Stromal cell of bone marrow (primary cell): ENCODE data around the gene ZBTB33.

ENCODE experiments used
- DNase-seq: peaks from one replicate; pipeline ENCODE4 v3.0.0-alpha.2; 2012; ENCODE audit warnings: low read depth

The ZBTB33 gene

DNA sequence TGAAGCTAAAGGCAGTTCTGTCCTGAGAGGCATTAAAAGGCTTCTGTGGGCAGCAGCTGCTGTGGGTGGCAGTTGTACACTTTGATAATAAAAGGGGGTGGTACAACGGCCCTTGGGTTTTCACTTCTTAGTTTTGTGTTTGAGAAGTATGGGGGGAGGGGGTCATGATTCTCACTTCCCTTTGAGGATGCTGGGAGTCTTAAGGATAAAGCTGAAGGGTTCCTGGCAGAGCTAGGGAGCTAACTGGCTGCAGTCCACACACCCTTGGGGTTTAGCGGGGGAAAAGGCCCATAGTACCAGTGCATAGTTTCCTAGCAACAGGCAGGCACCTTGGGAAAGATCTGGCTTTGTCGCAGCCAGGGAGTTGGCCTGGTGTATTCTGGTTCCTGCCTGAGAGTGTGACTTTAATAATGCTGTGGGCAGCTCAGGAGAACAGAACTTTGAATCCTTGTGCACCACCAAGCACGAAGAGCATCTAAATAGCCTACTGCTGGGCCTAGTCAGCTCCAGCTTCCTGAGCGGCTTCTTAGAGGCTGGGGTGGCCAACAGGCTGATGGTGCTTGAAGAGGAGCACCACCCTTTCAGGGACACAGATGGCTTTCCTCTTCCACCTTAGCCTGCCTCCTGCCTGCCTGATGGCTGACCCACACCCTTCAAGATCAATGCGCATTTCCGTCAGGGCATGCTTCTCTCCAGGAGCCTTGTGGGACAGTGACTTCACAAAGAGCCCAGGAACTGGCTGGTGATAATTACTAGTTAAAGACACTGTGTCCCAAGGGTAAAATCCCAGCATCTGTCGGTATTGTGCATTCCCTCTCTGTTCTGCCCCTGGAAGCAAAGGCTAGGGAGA lies 12.5 kb downstream of the ZBTB33 start:
- DNase-seq = no peak

DNA sequence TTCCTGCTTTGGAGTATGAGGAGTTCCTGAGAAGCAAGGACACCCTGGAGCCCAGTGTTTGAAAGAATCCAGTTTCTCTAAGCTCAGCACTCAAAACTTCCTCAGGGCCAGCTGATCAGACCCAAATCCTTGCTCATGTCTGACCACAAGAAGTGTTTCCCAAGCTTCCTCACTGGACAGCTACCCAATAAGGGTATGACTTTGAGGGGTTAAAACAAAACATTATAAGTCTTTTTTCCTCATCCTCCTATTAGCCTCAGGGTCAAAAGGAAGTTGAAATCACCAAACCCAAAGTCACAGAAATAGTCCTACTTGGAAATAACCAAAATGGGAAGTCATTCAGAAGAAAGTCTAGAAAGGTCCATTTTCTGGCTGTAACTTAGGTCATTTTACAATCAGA lies 13.7 kb downstream of the ZBTB33 start:
- no peak for DNase-seq

DNA sequence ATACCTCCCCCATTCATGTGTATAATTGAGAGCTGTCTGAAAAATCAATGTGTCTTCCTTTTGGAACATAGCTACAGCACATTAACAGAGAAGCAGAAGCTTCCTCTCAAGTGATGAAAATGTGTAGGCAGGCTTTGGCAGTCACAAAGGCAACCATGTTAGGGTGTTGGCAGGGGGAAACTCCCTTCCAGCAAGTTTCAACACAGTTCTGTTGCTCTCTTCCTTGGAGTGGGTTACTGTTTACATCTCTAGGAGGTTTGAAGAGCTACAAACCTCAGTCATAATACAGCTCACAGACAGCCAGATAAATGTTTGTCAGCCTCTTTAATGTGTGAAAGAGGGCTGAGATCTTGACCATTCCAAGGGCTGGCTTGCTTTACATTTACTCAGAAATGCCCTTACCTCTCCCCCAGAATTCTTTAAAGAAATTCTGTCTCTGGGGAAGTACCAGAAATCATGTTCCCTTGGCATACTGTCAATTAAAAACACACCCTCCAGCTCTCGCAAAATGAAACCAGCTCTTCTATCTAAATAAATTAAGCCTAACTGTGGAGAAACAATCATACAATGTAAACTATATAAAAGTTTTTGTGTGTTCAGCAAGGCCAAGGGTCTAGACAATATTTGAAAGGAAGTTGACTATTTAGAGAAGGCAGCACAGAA lies 18.9 kb downstream of the ZBTB33 start:
- DNase-seq = no peak

DNA sequence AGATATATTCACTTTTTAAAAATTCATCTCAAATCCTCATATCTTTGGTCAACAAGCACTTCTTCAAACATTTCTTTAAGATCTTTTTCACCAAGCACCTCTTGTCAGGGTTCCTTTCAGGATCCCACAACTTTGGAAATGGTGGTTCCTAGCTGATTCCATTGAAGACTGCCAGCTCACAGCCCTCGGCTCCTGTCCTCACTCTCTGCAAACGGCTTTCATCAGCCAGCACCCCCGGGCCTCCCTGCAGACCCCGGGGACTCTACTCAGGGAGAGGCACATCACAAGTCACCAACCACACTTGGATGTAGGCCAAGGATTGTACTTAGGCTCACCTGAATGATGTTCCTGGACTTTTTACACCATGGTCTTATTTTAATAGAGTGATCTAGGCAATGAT lies 20.0 kb downstream of the ZBTB33 start:
- DNase-seq = no peak

DNA sequence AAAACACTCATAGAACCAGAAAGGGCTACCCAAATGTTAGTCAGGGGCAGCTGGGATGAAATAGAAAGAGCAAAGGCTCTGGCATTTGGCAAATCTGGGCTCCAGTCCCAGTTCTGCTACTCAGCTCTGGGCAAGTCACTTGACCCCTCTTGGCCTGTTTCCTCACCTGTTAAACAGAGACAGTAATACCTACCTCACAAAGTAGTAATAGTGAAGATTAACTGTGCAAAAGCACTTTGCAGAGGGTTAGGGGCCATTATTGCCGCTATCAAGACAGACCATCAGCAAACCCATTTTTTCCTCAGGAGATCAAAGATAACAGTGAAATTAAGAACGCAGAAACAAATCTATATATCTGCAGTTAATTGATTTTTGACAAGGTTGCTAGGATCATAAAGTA lies 20.6 kb downstream of the ZBTB33 start:
- DNase-seq = no peak

DNA sequence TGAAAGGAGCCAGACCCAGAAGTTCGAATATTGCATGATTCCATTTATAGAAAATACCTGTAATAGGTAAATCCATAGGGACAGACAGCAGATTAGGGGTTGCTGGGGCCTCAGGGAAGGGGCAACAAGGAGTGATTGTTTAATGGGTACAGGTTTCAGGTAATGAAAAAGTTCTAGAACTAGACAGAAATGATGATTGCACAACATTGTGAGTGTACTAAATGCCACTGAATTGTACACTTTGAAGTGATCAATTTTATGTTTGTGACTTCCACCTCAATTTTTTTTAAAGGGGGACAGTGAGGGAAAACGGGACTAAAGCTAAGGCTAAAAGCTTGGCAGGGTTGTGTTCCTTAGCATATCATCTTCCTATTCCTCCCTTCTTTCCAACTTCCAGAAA lies 23.5 kb downstream of the ZBTB33 start:
- no peak for DNase-seq

DNA sequence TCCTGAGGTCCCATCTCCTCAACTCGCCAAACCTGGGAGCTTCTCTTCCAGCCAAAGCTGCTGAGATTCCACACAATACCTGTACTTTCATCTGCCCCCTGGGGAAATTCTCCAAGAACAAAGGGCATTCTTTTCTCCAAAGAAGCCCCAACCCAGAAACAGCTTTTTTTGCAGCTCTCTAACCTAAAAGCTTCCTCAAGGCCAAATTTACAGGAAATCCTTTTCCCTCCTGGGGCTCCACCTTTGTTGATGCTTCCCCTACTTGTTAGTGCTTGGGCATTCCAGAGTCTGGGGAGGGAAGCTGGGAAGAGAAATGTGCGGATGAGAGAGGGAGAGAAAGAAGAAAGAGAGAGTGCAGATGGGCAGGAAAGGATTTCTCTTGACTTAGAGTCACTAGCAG lies 24.3 kb downstream of the ZBTB33 start:
- DNase-seq = no peak

DNA sequence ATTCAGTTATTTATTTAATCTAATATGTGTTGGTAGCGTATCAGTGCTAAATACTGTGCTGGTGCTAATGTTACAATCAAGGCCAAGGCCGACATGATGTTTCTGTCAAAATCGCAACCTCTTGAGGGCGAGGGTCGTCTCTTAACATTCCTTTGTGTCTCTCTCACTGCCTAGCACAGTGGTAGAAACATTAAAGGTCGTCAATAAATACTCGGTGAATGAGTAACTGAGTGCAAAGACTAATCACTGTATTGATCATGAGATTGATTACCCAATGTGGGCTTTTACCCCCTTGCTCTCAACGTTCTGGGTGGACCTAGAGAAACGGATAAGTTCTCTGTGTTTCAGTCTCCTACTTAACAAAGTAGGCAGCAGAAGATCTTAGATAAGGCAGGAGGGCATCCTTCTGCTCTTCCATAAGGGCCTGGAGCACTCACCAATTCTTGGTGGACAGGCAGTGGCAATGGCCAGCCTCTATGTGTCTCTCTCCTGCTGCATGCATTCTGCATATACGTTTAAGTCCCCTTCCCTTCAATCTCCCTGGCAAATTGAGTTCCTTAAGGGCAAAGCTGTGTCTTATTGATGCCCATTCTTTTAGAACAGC lies 30.5 kb downstream of the ZBTB33 start:
- DNase-seq = no peak

DNA sequence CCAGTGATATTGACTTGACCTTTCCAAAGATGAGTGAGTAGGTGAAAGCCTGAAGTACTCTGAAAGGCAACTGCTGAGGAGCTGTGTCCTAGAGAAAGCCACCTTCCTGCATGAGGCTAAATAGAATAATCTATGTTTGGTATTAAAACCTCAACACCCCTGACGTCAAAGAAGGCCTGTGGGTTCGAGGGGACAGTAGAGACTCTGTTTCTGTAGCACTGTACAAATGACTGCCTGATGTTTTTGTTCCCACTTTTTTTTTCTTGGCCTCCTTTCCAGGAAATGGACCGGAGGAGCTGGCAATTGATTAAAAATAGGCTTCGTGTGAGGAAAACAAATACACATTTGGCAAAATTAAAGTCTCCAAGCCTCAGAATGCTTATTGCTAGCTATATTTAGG lies 31.1 kb downstream of the ZBTB33 start:
- DNase-seq = no peak

DNA sequence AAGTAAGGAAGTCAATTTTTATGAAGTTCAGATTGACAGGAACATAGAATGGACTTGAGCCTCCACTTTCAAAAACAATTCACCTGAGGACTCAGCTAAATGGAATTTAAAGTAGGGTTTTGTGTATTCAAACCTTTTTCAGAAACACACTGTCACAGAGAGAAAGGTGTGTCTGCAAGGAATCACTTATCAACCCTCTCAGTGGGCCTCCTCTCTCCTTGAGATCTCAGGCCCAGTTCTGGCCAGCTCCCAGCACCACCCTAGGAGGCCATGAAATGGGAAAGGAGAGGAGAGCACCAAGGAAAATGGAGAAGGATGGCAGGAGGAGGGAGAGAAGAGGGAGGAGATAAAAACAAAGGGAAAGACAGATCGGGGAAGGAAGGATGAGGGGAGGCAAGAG lies 32.1 kb downstream of the ZBTB33 start:
- no peak for DNase-seq

DNA sequence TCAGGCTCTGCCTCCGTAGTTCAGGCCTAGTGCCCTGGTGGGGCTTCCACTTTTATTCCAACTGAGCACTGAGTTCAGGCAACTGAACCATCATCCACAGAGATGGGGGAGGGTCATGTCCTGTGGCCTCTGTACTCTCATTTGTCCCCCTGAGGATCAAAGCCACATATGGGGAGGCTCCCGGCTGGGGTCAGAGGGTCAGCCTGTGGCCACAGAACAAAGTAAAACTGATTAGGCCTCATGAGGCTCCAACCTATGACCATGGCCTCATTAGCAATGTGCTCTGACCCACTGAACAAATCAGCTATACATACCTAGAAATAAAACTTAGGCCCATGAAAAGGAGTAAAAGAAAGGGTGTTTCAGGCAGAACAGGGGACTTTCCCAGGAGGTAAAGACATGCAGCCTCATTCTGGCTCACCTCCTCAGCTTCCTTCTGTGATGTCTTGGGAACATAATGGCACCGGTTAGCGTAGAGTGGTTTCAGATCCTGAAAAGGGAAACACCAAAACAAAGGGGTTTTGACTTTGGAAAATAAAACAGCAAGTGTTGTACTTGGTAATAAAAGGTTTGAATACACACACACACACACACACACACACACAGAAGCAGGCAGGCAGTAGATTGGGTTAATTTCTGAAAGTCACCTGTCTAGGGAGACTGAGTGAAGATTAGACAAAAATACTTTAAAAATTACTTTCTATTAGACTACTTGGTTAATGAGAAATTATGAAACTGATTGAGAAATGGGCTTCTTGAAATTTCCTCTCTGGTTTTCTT lies 36.3 kb downstream of the ZBTB33 start:
- DNase-seq = no peak

DNA sequence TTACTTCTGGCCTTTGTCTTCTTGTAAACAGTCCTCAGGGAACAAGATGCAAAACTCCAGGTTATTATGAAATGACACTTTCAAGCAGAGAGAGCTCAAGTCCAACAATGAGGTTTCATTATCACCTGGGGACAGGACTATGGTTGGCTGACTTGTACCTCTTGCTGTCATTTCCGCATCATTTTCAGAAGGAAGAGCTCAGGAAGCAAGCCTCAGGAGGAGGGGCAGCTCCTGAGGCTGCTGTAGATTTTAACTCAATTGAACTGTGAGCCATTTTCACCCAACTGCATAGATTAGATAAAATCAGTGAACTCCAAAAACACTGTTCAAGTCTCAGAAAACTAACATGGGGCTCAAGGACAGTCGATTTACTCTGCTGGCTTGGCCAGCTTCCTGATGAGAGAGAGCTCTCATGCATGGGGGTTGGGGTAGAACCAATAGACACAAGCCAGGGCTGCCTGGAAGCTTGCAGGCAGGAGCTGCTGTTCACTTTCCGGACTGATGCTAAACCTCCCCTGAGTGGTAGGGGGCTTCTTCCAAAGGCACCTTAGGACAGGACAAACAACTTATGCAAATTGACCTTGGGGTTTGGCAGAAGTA lies 37.0 kb downstream of the ZBTB33 start:
- no peak for DNase-seq

DNA sequence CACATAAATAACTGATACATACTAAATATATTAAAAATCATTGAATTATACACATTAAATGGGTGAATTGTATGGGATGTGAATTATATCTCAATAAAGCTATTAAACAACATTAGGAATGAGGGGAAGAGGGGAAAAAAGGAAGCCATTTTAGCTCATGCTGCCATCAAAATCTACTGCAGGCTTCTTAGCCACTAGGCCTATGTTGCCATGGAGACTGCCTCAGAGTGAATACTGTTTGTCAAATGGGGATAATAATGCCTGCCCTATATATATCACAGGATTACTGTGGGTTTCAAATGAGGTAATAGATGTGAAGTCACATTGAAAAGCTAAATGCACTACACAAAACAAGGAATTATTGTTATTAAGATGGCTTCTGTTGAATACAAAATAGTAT lies 39.5 kb downstream of the ZBTB33 start:
- no peak for DNase-seq

DNA sequence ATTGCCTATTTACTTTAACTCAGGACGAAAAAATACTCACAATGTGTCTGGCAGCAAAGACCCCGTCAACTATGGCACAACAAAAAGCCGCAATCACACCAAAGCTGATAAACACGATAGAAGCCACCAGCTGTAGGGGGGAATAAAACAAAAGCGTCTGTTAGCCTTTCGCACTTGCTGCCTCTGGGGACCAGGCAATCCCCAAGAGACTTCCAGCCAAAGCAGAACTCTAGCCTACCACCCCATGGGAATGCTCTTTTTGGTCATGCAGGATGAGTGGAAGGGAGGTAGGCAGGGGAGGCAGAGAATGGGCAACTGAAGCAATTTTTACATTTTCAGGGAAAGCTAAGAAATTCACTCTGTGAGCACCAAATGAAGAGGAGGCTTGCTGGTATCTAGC lies 40.6 kb downstream of the ZBTB33 start:
- DNase-seq = no peak

DNA sequence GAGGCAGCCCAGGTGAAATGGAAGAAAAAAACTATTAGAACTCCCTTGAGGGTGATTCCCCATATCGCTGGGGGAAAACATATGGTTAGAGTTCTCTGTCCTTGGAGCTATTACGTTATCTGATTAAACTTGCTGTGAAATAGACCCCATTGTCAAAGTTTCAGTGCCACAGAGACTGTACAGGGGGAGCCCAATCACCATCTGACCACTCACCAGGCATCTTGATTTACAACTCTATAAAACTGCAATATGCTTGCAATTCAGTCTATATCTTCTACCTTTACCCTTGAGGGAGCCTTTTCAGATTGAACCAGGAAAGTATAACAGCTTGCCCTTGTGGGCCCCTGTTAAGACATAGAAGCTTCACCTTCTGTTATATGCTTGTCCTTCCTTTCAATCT lies 42.4 kb downstream of the ZBTB33 start:
- DNase-seq = no peak

DNA sequence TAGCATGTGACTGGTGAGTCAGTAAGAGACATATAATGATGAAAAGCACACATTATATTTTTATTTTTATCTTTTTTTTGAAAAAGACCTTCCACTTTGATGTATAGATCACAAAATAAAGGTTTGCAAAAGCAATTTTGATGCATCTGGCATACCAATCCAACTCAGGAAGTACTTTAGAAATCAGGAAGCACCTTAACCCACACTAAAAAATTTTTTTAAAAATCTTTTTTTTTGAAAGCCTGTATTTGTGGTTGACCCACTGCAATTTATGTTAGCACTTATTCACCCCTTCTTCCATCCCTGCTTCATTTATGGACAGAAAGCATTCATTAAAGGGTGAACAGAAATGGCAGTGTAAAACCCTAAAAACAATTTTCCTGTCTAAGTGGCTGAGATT lies 44.0 kb downstream of the ZBTB33 start:
- DNase-seq = no peak

DNA sequence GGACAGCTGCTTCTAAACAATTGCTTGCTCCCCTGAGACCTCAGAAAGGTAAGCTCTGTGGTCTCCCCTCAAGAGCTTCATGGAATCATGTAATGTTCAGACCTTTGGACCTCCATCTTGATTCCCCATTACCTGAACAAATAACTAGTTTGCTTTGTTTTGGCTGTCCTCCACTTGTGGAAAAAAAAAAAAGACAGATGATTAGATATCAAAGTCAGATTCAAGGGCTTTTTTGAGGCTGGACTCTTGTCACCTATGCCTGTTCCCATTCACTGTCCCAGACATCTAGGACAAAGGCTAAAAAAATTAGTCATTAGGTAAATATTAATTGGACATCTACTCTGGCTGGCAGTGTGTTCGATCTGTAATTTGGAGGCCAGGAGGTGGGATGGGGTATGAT lies 47.3 kb downstream of the ZBTB33 start:
- DNase-seq = no peak

DNA sequence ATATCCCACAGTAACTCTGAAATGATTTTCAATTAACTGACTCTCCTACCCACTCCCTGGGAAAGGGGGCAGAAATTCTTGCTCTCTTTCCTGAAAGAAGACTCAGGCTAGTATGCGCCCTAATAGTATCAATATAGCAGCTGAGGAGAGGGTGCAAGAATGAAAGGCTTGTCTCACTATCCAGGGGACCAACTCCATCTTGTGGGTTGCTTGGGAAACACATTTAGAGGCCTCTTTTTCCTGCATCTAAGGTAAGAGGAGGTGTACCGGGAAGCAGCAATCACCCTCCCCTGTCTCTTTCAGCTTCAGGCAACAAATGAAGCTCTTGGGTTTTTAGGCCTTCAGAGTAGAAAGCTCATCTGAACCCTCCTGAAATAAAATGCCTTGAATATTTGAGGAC lies 49.3 kb downstream of the ZBTB33 start:
- no peak for DNase-seq

DNA sequence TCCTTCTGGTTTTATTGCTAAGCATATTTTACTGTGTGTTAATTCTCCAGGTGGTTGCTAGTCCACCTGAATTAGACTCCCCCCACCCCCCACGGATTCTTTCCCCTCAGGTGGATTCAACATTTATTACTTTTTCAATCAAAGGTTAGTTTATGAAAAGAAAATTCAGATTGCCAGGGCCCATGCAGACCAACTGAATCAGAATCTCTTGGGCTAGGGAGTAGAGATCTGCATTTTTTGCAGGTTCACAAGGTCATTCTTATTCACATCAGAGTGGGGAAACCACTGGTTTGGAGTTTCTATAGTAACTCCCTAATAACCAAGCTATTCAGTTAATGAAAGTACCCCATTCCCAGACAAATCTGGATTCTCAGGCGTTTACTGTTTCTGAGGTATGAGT lies 50.9 kb downstream of the ZBTB33 start:
- DNase-seq = no peak

DNA sequence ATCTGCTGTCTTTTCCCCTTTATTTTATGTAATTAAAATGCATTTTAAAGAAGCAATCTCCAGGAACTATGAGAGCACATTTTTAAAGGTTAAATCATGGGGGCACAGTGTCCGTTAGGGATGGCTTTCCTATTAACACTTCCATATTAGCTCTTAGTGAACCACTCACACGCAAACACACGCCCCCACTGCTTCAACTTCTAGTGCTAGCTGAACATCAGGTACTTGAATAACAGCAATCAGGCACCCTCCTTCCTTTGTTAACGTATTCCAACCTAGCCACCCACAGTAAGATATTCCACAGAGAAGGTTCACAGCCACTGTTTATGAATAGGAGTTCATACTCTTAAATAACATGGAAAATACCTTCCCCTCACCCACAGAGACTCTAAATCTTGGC lies 51.3 kb downstream of the ZBTB33 start:
- DNase-seq = no peak

DNA sequence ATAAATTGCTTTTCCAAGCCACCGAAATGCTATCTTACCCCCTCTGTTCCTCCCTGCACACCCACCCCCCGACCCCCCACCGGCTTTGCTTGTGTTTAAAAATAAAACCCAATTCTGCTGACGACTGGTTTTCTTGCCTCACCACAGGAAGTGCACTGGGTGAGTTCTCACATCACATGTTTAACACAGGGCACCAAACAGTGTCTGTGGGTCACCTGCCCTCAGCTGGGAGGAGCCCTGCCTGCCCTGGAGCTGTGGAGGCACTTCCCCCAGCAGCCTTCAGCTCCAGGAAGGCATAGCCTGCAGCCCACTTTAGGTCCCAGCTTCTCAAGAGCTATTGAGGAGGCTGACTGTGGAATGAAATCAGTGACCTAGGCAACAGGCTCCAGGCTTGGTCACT lies 51.8 kb downstream of the ZBTB33 start:
- DNase-seq = no peak

DNA sequence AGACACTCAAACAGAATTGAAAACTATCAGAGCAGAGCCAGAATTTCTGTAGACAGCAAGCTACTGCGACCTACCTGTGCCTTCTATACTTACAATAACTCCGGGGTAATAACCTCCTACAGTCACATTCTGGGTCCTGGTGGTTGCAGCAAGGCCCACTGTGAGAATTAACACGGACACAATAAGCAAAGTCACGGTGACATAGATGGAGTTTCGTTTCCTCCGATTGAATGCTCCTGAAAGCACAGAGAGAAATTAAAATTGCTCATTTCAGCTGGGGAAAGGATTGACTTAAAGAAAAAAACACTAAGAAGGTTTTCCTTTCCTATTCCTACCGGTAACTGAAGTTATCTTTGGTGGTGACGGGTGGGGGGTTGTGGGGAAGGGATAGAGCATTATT lies 53.6 kb downstream of the ZBTB33 start:
- DNase-seq = no peak
